ENCODE measurements around the gene KCNQ1OT1. TPM values are rescaled to one million over a fixed set of nuclear protein-coding genes. Genes with fewer than 3 reads are reported as not detected.

Gene KCNQ1OT1
- polyA plus RNA-seq, 1 of the 3 experiments (the other 2 are of a cell fraction): 0.03 TPM

DNA sequence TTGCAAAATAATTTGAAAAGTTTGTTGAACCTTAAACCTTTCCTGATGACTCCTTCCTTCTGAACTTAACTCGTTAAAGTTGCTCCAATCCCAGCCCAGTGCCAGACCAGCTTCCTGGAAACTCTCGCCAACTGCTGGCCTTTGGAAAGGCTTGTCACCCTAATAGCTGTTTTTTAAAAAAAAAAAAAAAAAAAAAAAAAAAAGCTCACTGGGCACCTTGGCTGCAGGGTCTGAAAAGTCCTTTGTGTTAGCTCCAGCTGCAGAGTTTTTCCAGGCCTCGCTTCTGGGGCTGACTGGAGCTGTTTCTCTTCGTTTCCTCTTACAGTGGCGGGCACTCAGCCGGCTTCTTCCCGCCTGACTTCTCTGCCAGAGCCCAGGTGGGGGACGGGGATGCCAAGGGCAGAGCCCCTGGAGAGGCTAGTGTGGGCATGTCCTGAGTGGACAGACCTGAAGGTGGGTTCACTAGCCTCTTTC lies 25.1 kb downstream of the KCNQ1OT1 start:
- 61% methylated on average over 8 of the region's 8 CpGs for WGBS (ENCODE audit: low lambda C conversion rate)
- POLR2A ChIA-PET: interaction anchor here (0.6 to 2.2 kb wide), 4 partner anchors 10 to 211 kb away, joined by 4 to 9 read pairs (median 4); partner anchors contain the start of genes CDKN1C and KCNQ1OT1
- 0 out of 2 replicates have a peak, but pooled peaks cover 3% of the 10 kb centered on the region for H4K20me1 ChIP-seq (ENCODE audit: insufficient read depth)

GRCh38 chr11:2673871-2674471 lies 25.8 kb downstream of the KCNQ1OT1 start:
- Histone ChIP-seq H3K4me3 (ENCODE audit: low read depth in 2 of 2, low read length in 1 of 2) (no peak overlapping the region), H3K36me3 (replicated peaks in 1 of 2; ENCODE audit: control insufficient read depth in 1 of 2, insufficient read depth in 2 of 2, low read length in 1 of 2) (no peaks in the 10 kb centered on the region), H3K9me2 (no peaks in the 10 kb centered on the region), H3K79me2 (ENCODE audit: insufficient read depth) (peaks cover 8% of the 10 kb centered on the region), H3K4me2 (no peak overlapping the region), H3K9me3 (no peaks in the 10 kb centered on the region), H2AFZ (ENCODE audit: low read depth) (no peak overlapping the region), H3K27me3 (ENCODE audit: insufficient read depth) (no peaks in the 10 kb centered on the region), H3K4me1 (ENCODE audit: control insufficient read depth in 1 of 2, insufficient read depth in 2 of 2, low read depth in 1 of 2, low read length in 1 of 2) (peaks cover 0 to 71% of the 10 kb centered on the region in 2 experiments; a peak in 2 of 4 replicates), H4K20me1 (ENCODE audit: insufficient read depth) (no peaks in the 10 kb centered on the region), H3K9ac (no peak overlapping the region), H3K27ac (ENCODE audit: low read depth in 2 of 2, low read length in 1 of 2) (peak overlapping the region in 1 of 2 experiments; percentile 89; a peak in 2 of 4 replicates), H3F3A (replicated peaks; ENCODE audit: insufficient read depth) (no peaks in the 10 kb centered on the region)
- ChIA-PET CTCF (interaction anchor here (1.1 to 9.2 kb wide), 3 partner anchors 104 to 213 kb away, joined by 4 to 64 read pairs (median 9); no protein-coding TSS in a partner anchor), POLR2A (interaction anchor here (0.6 to 2.2 kb wide), 4 partner anchors 10 to 211 kb away, joined by 4 to 9 read pairs (median 4); partner anchors contain the start of genes CDKN1C and KCNQ1OT1)
- 89% methylated on average over 13 of the region's 16 CpGs for WGBS (ENCODE audit: low lambda C conversion rate)
- DNase-seq: no peak
- TF ChIP-seq RFX5 (IDR thresholded peaks at IDR 0.05; ENCODE audit: low read length) (no peak), EZH2phosphoT487 (IDR thresholded peaks at IDR 0.05; ENCODE audit: borderline replicate concordance, low read depth) (no peak), RXRA (IDR thresholded peaks at IDR 0.05; ENCODE audit: borderline replicate concordance, low read depth) (no peak), TCF12 (IDR thresholded peaks at IDR 0.05) (no peak), YY1 (IDR thresholded peaks at IDR 0.05; ENCODE audit: low read depth) (no peak), TEAD4 (IDR thresholded peaks at IDR 0.05; ENCODE audit: borderline replicate concordance, insufficient read depth) (no peak), POLR2AphosphoS5 (IDR thresholded peaks at IDR 0.05; ENCODE audit: low read depth, low read length) (no peak), NFIC (IDR thresholded peaks at IDR 0.05; ENCODE audit: borderline replicate concordance) (no peak), GABPA (IDR thresholded peaks at IDR 0.05; ENCODE audit: low read depth) (no peak), USF2 (IDR thresholded peaks at IDR 0.05; ENCODE audit: borderline replicate concordance, low read depth, low read length) (no peak), CTCF (IDR thresholded peaks at IDR 0.05) (no peak), SIN3A (IDR thresholded peaks at IDR 0.05; ENCODE audit: borderline replicate concordance, low read depth, low read length) (no peak)
- TF ChIP-seq, protein P1, sequence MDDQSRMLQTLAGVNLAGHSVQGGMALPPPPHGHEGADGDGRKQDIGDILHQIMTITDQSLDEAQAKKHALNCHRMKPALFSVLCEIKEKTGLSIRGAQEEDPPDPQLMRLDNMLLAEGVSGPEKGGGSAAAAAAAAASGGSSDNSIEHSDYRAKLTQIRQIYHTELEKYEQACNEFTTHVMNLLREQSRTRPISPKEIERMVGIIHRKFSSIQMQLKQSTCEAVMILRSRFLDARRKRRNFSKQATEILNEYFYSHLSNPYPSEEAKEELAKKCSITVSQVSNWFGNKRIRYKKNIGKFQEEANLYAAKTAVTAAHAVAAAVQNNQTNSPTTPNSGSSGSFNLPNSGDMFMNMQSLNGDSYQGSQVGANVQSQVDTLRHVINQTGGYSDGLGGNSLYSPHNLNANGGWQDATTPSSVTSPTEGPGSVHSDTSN (IDR thresholded peaks at IDR 0.05): no peak
- TF ChIP-seq, protein P2, sequence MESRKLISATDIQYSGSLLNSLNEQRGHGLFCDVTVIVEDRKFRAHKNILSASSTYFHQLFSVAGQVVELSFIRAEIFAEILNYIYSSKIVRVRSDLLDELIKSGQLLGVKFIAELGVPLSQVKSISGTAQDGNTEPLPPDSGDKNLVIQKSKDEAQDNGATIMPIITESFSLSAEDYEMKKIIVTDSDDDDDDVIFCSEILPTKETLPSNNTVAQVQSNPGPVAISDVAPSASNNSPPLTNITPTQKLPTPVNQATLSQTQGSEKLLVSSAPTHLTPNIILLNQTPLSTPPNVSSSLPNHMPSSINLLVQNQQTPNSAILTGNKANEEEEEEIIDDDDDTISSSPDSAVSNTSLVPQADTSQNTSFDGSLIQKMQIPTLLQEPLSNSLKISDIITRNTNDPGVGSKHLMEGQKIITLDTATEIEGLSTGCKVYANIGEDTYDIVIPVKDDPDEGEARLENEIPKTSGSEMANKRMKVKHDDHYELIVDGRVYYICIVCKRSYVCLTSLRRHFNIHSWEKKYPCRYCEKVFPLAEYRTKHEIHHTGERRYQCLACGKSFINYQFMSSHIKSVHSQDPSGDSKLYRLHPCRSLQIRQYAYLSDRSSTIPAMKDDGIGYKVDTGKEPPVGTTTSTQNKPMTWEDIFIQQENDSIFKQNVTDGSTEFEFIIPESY (IDR thresholded peaks at IDR 0.05; ENCODE audit: borderline replicate concordance, low read depth): no peak

More for the DNA sequence above, 25.1 kb downstream of the KCNQ1OT1 start:
- TF ChIP-seq SIN3A (IDR thresholded peaks at IDR 0.05; ENCODE audit: borderline replicate concordance, low read depth, low read length): no peak
- no peak for TF ChIP-seq CHD2 (IDR thresholded peaks at IDR 0.05; ENCODE audit: low read length, partially characterized antibody)
- TF ChIP-seq MAX (IDR thresholded peaks at IDR 0.05; ENCODE audit: low read depth): no peak
- 0 out of 2 replicates have a peak, but pooled peaks have one; percentile 23 for TF ChIP-seq RCOR1 (IDR thresholded peaks at IDR 0.05; ENCODE audit: low read length)
- TF ChIP-seq RAD21 (IDR thresholded peaks at IDR 0.05; ENCODE audit: low read length): 0 out of 2 replicates have a peak, but pooled peaks have one; percentile 3
- DNase-seq: peak; percentile 73
- Histone ChIP-seq H3K4me1 (ENCODE audit: control insufficient read depth in 1 of 2, insufficient read depth in 2 of 2, low read depth in 1 of 2, low read length in 1 of 2) (peaks cover 0 to 66% of the 10 kb centered on the region in 2 experiments; a peak in 2 of 4 replicates), H3K9me3 (no peaks in the 10 kb centered on the region), H3K36me3 (replicated peaks in 1 of 2; ENCODE audit: control insufficient read depth in 1 of 2, insufficient read depth in 2 of 2, low read length in 1 of 2) (no peaks in the 10 kb centered on the region), H3K9ac (no peak overlapping the region), H3F3A (replicated peaks; ENCODE audit: insufficient read depth) (no peaks in the 10 kb centered on the region), H3K9me2 (no peaks in the 10 kb centered on the region), H3K4me3 (ENCODE audit: low read depth in 2 of 2, low read length in 1 of 2) (no peak overlapping the region), H3K27ac (ENCODE audit: low read depth in 2 of 2, low read length in 1 of 2) (peak overlapping the region in 1 of 2 experiments; percentile 89; a peak in 2 of 4 replicates), H3K27me3 (ENCODE audit: insufficient read depth) (no peaks in the 10 kb centered on the region), H3K79me2 (ENCODE audit: insufficient read depth) (peaks cover 8% of the 10 kb centered on the region), H3K4me2 (no peak overlapping the region), H2AFZ (ENCODE audit: low read depth) (no peak overlapping the region)
- CTCF ChIA-PET: interaction anchor here (1.1 to 9.2 kb wide), 4 partner anchors 103 to 213 kb away, joined by 4 to 64 read pairs (median 6); no protein-coding TSS in a partner anchor

Measured in SK-N-SH (cell line).